Measurements from ENCODE around the gene C1orf35. TPM values are rescaled to one million over a fixed set of nuclear protein-coding genes. Genes with fewer than 3 reads are reported as not detected.
A peak's percentile ranks its signal among the peaks of the same experiment; 100 is the strongest.

Gene C1orf35
- total RNA-seq, 1 donor from 2014 or later, result 2.4 TPM

- DNase-seq (ENCODE audit: low spot score in 2 of 2), result peak in 1 of 2 donors; percentile 58
- H3K27me3 ChIP-seq, result no peaks in the 10 kb centered on the region
- intact Hi-C loops (cut with DNase I), result loop anchor here (2.0 to 10.0 kb wide), 3 partner anchors 319 to 1397 kb away; partner anchors contain the start of genes NUP133 and RNF187
Observed at GRCh38 chr1:228107636-228108035, 4.5 kb upstream of the C1orf35 start.

GRCh38 chr1:228106800-228107054 lies 3.6 kb upstream of the C1orf35 start:
- intact Hi-C loops (cut with DNase I), result loop anchor here (10.0 kb wide), 2 partner anchors 378 to 1398 kb away; partner anchors contain the start of genes NUP133 and RNF187
- H3K4me3 ChIP-seq, result no peak overlapping the region
- no peak for TF ChIP-seq CTCF (IDR thresholded peaks at IDR 0.05)
- no peak overlapping the region for H3K27ac ChIP-seq
- peaks cover 18 to 33% of the 10 kb centered on the region in 2 donors for H3K4me1 ChIP-seq
- H3K27me3 ChIP-seq, result no peaks in the 10 kb centered on the region
- H3K9me3 ChIP-seq, result no peaks in the 10 kb centered on the region
- peaks cover 8 to 16% of the 10 kb centered on the region in 2 donors for H3K36me3 ChIP-seq
- DNase-seq (ENCODE audit: low spot score in 2 of 2), result no peak

More at GRCh38 chr1:228107636-228108035, 4.5 kb upstream of the C1orf35 start:
- Histone ChIP-seq H3K4me3 (peak overlapping the region in 1 of 2 donors; percentile 97), H3K27ac (no peak overlapping the region), H3K9me3 (no peaks in the 10 kb centered on the region), H3K4me1 (peaks cover 18 to 25% of the 10 kb centered on the region in 2 donors), H3K36me3 (peaks cover 8 to 16% of the 10 kb centered on the region in 2 donors)
- TF ChIP-seq CTCF (IDR thresholded peaks at IDR 0.05), result no peak

GRCh38 chr1:228105996-228106799 lies 3.1 kb upstream of the C1orf35 start:
- H3K4me3 ChIP-seq, result no peak overlapping the region
- H3K27me3 ChIP-seq, result no peaks in the 10 kb centered on the region
- H3K4me1 ChIP-seq, result peaks cover 18 to 34% of the 10 kb centered on the region in 2 donors
- intact Hi-C loops (cut with DNase I), result loop anchor here (10.0 kb wide), 2 partner anchors 379 to 1399 kb away; partner anchors contain the start of genes NUP133 and RNF187
- peaks cover 8 to 16% of the 10 kb centered on the region in 2 donors for H3K36me3 ChIP-seq
- no peak overlapping the region for H3K27ac ChIP-seq
- no peak for DNase-seq (ENCODE audit: low spot score in 2 of 2)
- no peaks in the 10 kb centered on the region for H3K9me3 ChIP-seq
- no peak for TF ChIP-seq CTCF (IDR thresholded peaks at IDR 0.05)

- no peaks in the 10 kb centered on the region for H3K27me3 ChIP-seq
- H3K4me3 ChIP-seq, result no peak overlapping the region
- H3K9me3 ChIP-seq, result no peaks in the 10 kb centered on the region
- DNase-seq (ENCODE audit: low spot score in 2 of 2), result no peak
- H3K36me3 ChIP-seq, result peaks cover 8 to 23% of the 10 kb centered on the region in 2 donors
- peaks cover 15 to 30% of the 10 kb centered on the region in 2 donors for H3K4me1 ChIP-seq
- TF ChIP-seq CTCF (IDR thresholded peaks at IDR 0.05), result no peak
- no peak overlapping the region for H3K27ac ChIP-seq
- intact Hi-C loops (cut with DNase I), result loop anchor here (10.0 kb wide), 2 partner anchors 379 to 1399 kb away; partner anchors contain the start of genes NUP133 and RNF187
Observed at GRCh38 chr1:228105270-228105995, 2.3 kb upstream of the C1orf35 start.

- H3K4me3 ChIP-seq, result no peak overlapping the region
- peaks cover 12 to 27% of the 10 kb centered on the region in 2 donors for H3K4me1 ChIP-seq
- no peak for DNase-seq (ENCODE audit: low spot score in 2 of 2)
- H3K9me3 ChIP-seq, result no peaks in the 10 kb centered on the region
- TF ChIP-seq CTCF (IDR thresholded peaks at IDR 0.05), result no peak
- intact Hi-C loops (cut with DNase I), result loop anchor here (10.0 kb wide), 2 partner anchors 380 to 1400 kb away; partner anchors contain the start of genes NUP133 and RNF187
- H3K27ac ChIP-seq, result no peak overlapping the region
- H3K27me3 ChIP-seq, result no peaks in the 10 kb centered on the region
- peaks cover 13 to 31% of the 10 kb centered on the region in 2 donors for H3K36me3 ChIP-seq
Observed at GRCh38 chr1:228104526-228105269, 1.6 kb upstream of the C1orf35 start.

Measured in ascending aorta (tissue), 2 donors.